Left ventricle myocardium inferior (tissue), 1 donor: ENCODE measurements around the gene BUD23. TPM values are rescaled to one million over a fixed set of nuclear protein-coding genes. Genes with fewer than 3 reads are reported as not detected.
A peak's percentile ranks its signal among the peaks of the same experiment; 100 is the strongest.
"Not testable (repeated sequence)": the region's sequence is repeated elsewhere in the genome, so short reads cannot be mapped to it uniquely, and the experiment has no call there.

Experiments
- DNase-seq: peaks from one replicate; pipeline ENCODE4 v3.0.0-alpha.2; 2020
- H3K27ac ChIP-seq: fragments of 200-600 bp; replicated peaks from 2 replicates; pipeline ENCODE4 v1.8.0; 2021
- H3K27me3 ChIP-seq: fragments of 200-600 bp; 2 replicates; pipeline ENCODE4 v1.8.0; 2021; ENCODE audit warnings: low read depth
- H3K36me3 ChIP-seq: fragments of 200-600 bp; 2 replicates; pipeline ENCODE4 v1.8.0; 2021
- H3K4me1 ChIP-seq: fragments of 200-600 bp; 2 replicates; pipeline ENCODE4 v1.8.0; 2021
- H3K4me3 ChIP-seq: fragments of 200-600 bp; 2 replicates; pipeline ENCODE4 v1.8.0; 2021; ENCODE audit warnings: mild to moderate bottlenecking, moderate library complexity
- H3K9me3 ChIP-seq: fragments of 200-600 bp; replicated peaks from 2 replicates; pipeline ENCODE4 v1.8.0; 2021
- CTCF ChIP-seq: fragments of 200-600 bp; IDR thresholded peaks from 2 replicates; pipeline ENCODE4 v1.8.0; 2021; ENCODE audit warnings: antibody characterized with exemption, mild to moderate bottlenecking, borderline replicate concordance
- intact Hi-C: fragments of 100-400 bp; cut with micrococcal nuclease; formaldehyde crosslinking; loops from one replicate; pipeline ENCODE4 v1.11.0; 2022
- total RNA-seq: library from RNA; stranded (reverse); fragmentation: NEBNext Ultra II Directional; extraction: Animal tissue kit (Norgen Biotek cat#: 25700); gene quantifications from one replicate; pipeline ENCODE4 v1.2.1, GENCODE V29; 2021
- donor health status: DM: no; HTN: yes; CAD: no; lungs with severe emphysema.

The BUD23 gene
- total RNA-seq, 1 donor from 2014 or later: 65.0 TPM

- H3K36me3 ChIP-seq: no peaks in the 10 kb centered on the region
- peaks cover 16% of the 10 kb centered on the region for H3K27me3 ChIP-seq
- H3K9me3 ChIP-seq: no peaks in the 10 kb centered on the region
- H3K4me3 ChIP-seq: peak within 1 kb of the TSS; percentile 88
- peaks cover 48% of the 10 kb centered on the region for H3K4me1 ChIP-seq
- no peak for TF ChIP-seq CTCF
- intact Hi-C loops: no loop called here
- peak; percentile 69 for DNase-seq
- peak within 1 kb of the TSS; percentile 38 for H3K27ac ChIP-seq
These were observed 35.8 kb downstream of the BUD23 start, which contains the start of gene STX1A for GRCh38 chr7:73718905-73719805. TSS of gene STX1A (minus strand) at chr7:73719669. CDS start at chr7:73719631, 38 bp downstream.

- Histone ChIP-seq H3K27ac (no peak overlapping the region), H3K4me3 (peak overlapping the region; percentile 88), H3K4me1 (peaks cover 48% of the 10 kb centered on the region), H3K36me3 (no peaks in the 10 kb centered on the region), H3K27me3 (peaks cover 16% of the 10 kb centered on the region), H3K9me3 (no peaks in the 10 kb centered on the region)
- no peak for TF ChIP-seq CTCF
- intact Hi-C loops: no loop called here
- no peak for DNase-seq
These were observed 36.4 kb downstream of the BUD23 start for GRCh38 chr7:73719806-73720169.

GRCh38 chr7:73720443-73720842 is 37.0 kb downstream of the BUD23 start:
- intact Hi-C loops, H3K9me3 ChIP-seq, DNase-seq, H3K36me3 ChIP-seq, H3K27ac ChIP-seq, H3K4me3 ChIP-seq: not testable (repeated sequence)
- peaks cover 16% of the 10 kb centered on the region for H3K27me3 ChIP-seq
- peaks cover 48% of the 10 kb centered on the region for H3K4me1 ChIP-seq

GRCh38 chr7:73721377-73721817 is 38.0 kb downstream of the BUD23 start:
- no peak overlapping the region for H3K4me3 ChIP-seq
- H3K4me1 ChIP-seq: peaks cover 45% of the 10 kb centered on the region
- no peak for TF ChIP-seq CTCF
- intact Hi-C loops: no loop called here
- no peaks in the 10 kb centered on the region for H3K9me3 ChIP-seq
- H3K27ac ChIP-seq: peak overlapping the region; percentile 62
- H3K27me3 ChIP-seq: peaks cover 22% of the 10 kb centered on the region
- peak; percentile 73 for DNase-seq
- no peaks in the 10 kb centered on the region for H3K36me3 ChIP-seq

- peaks cover 40% of the 10 kb centered on the region for H3K4me1 ChIP-seq
- H3K27ac ChIP-seq, H3K4me3 ChIP-seq, intact Hi-C loops, H3K36me3 ChIP-seq, DNase-seq, H3K9me3 ChIP-seq: not testable (repeated sequence)
- peaks cover 30% of the 10 kb centered on the region for H3K27me3 ChIP-seq
These were observed 38.8 kb downstream of the BUD23 start for GRCh38 chr7:73722182-73722581.

GRCh38 chr7:73722785-73723184 is 39.4 kb downstream of the BUD23 start:
- Histone ChIP-seq H3K4me1 (peaks cover 36% of the 10 kb centered on the region), H3K36me3 (no peaks in the 10 kb centered on the region), H3K4me3 (no peak overlapping the region), H3K27ac (no peak overlapping the region), H3K9me3 (no peaks in the 10 kb centered on the region), H3K27me3 (peaks cover 32% of the 10 kb centered on the region)
- DNase-seq: no peak
- intact Hi-C loops: no loop called here
- no peak for TF ChIP-seq CTCF
